GM12872 (cell line): ENCODE results near the gene AHNAK.
A peak's percentile ranks its signal among the peaks of the same experiment; 100 is the strongest.

Source experiments
- TF ChIP-seq, protein P1 (sequence below): IDR thresholded peaks from 3 replicates; pipeline ENCODE4 v1.5.1; 2011; ENCODE audit warnings: low read depth, mild to moderate bottlenecking, low read length, moderate library complexity; ENCODE audit not compliant: insufficient read depth

The AHNAK gene

GRCh38 chr11:62546929-62547625, 471 bp upstream of the AHNAK start:
- TF ChIP-seq, protein P1, sequence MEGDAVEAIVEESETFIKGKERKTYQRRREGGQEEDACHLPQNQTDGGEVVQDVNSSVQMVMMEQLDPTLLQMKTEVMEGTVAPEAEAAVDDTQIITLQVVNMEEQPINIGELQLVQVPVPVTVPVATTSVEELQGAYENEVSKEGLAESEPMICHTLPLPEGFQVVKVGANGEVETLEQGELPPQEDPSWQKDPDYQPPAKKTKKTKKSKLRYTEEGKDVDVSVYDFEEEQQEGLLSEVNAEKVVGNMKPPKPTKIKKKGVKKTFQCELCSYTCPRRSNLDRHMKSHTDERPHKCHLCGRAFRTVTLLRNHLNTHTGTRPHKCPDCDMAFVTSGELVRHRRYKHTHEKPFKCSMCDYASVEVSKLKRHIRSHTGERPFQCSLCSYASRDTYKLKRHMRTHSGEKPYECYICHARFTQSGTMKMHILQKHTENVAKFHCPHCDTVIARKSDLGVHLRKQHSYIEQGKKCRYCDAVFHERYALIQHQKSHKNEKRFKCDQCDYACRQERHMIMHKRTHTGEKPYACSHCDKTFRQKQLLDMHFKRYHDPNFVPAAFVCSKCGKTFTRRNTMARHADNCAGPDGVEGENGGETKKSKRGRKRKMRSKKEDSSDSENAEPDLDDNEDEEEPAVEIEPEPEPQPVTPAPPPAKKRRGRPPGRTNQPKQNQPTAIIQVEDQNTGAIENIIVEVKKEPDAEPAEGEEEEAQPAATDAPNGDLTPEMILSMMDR, result no peak

GRCh38 chr11:62545437-62546243, 966 bp downstream of the AHNAK start:
- TF ChIP-seq, protein P1, result no peak

DNA sequence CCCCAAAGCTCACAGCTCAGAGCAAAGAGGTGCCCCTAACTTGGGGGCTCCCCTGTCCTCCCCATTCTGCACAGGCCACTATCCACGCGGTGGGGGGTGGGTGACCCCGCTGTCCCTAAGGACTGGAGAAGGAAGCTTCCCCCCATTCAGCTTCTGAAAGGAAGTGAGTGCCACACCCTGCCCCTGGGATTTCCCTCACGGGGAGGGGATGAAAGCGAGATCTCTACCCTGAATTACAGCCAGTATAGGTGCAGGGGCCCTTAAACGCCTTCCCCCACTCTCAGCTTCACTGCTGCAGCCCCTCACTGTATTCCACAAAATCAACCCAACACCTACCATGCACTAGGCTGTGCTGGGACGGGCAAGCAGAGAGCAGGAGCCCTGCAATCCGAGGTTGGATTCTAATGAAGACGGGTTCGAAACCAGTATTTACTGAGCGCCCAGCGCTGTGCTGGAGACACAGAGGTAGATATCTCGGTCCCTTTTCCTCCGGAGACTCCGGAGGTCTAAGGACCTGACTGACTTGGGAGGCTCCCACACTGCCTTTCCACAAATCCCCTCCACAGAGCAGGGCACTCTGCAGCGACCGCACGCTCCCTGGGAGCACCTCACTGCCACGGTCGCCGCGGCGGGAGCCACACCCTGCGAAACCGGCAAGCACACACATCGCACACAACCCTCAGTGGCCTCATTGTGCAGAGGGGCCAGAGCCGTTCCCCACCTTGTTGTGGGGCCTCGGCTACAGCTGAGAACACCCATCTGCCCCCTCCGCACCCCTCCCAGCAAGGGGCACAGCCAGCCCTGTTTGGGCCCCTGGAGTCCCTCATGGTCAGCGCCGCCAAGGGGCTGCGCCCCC, 1.8 kb downstream of the AHNAK start:
- TF ChIP-seq, protein P1, result no peak

DNA sequence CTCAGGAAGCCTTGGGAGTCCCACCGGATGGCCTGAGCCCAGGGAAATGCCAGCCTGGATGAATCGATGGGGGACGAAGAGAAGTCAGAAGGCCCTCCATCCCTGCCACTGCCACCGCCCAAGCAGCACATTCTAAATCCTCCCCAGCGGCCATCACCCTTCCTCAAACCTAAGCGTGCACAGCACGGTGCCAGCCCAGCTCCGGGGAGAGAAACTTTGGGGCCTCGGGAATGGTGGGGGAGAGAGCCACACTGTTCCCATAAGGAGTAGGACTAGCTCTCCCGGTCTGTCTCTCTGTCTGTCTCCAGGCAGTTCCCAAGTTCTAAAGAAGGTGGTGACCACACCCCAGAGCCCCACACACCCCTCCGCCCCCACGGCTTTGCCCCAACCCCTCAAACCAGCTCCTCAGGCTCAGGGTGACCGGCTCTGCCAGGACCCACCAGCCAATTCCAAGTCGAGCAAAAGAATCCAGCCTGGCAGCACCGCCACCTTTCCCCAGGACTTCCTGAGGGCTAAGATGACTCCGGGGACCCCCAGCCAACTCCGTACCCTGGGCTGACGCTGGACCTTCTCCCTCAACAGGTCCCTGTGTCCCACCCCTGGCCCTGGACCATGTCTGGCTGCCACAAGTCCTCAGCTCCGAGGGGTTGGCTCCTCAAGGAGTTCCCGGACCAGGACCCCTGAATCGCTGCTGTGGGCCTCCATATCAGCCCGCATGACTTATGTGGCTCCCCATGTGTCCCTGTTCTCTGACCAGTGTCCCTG, 2.7 kb downstream of the AHNAK start:
- TF ChIP-seq, protein P1, result no peak

DNA sequence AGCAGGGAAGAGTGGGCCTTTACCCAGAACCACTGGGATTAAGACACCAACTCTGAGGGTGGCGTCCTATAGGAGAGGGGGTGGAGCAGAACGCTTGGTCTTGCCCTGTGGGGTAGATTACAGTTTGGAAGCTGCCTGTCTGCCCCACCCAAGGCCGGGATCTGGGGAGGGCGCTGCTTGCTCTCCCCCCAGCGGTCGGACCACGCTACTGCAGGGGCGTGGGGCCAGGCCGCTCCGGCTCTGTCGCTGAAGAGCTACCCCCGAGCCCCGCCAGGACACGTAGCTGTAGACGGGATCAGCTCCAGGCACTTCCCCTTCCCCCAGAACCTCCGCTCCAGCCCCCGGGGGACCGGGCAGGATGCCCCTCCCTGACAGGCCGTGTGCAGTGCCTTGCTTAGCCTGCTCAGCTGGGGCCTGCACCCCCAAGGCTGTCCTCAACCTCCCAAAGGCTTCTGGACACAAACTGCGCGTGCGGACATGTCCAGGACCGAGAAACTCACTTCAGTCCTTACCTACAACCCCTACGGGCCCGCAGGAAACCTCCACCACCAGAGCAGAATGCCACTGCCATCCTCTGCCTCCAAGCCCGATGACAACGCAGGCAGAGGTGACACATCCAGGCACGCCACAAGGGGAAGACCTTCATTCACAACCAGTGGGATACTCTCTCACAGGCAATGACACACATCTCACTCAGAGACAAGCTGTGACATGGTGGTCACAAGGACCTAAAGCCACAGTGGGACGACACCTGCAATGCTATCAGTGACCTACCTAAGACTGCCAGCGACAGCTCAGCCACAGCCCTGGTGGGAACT, 3.6 kb downstream of the AHNAK start:
- TF ChIP-seq, protein P1, result peak; percentile 100

GRCh38 chr11:62542111-62542745, 4.4 kb downstream of the AHNAK start:
- TF ChIP-seq, protein P1, result no peak
